Neuron (in vitro differentiated cells): ENCODE data around the gene HMCN2.

Experiments used
- H2AFZ ChIP-seq: one replicate; pipeline ENCODE4 v1.6.1; 2013; ENCODE audit warnings: low read depth, mild to moderate bottlenecking, inconsistent platforms, low read length, moderate library complexity
- H3K27me3 ChIP-seq: one replicate; pipeline ENCODE4 v1.6.1; 2013; ENCODE audit warnings: low read length; ENCODE audit not compliant: insufficient read depth
- H3K36me3 ChIP-seq: one replicate; pipeline ENCODE4 v1.6.1; 2013; ENCODE audit warnings: low read length; ENCODE audit not compliant: insufficient read depth
- H3K4me1 ChIP-seq: one replicate; pipeline ENCODE4 v1.6.1; 2013; ENCODE audit warnings: low read length; ENCODE audit not compliant: insufficient read depth
- H3K4me3 ChIP-seq: 2 replicates; pipeline ENCODE4 v1.5.1; 2013; ENCODE audit warnings: mild to moderate bottlenecking, low read length, moderate library complexity
- H3K9me3 ChIP-seq: one replicate; pipeline ENCODE4 v1.6.1; 2013; ENCODE audit warnings: low read length

HMCN2 gene

GRCh38 chr9:130305381-130305780, 39.8 kb downstream of the HMCN2 start:
- Histone ChIP-seq H3K4me1 (no peaks in the 10 kb centered on the region), H2AFZ (no peak overlapping the region), H3K27me3 (peaks cover 12% of the 10 kb centered on the region), H3K9me3 (no peaks in the 10 kb centered on the region), H3K36me3 (no peaks in the 10 kb centered on the region), H3K4me3 (no peak overlapping the region)

- Histone ChIP-seq H3K27me3 (peaks cover 11% of the 10 kb centered on the region), H2AFZ (no peak overlapping the region), H3K4me3 (no peak overlapping the region), H3K36me3 (no peaks in the 10 kb centered on the region), H3K9me3 (no peaks in the 10 kb centered on the region), H3K4me1 (no peaks in the 10 kb centered on the region)
Measured at GRCh38 chr9:130306823-130307666, 41.5 kb downstream of the HMCN2 start.

GRCh38 chr9:130307667-130307943, 42.0 kb downstream of the HMCN2 start:
- Histone ChIP-seq H2AFZ (no peak overlapping the region), H3K9me3 (no peaks in the 10 kb centered on the region), H3K4me3 (no peak overlapping the region), H3K27me3 (peaks cover 11% of the 10 kb centered on the region), H3K36me3 (no peaks in the 10 kb centered on the region), H3K4me1 (no peaks in the 10 kb centered on the region)

- Histone ChIP-seq H2AFZ (no peak overlapping the region), H3K4me3 (no peak overlapping the region), H3K27me3 (peaks cover 7% of the 10 kb centered on the region), H3K36me3 (no peaks in the 10 kb centered on the region), H3K9me3 (no peaks in the 10 kb centered on the region), H3K4me1 (no peaks in the 10 kb centered on the region)
Measured at GRCh38 chr9:130308081-130308571, 42.6 kb downstream of the HMCN2 start.

- no peaks in the 10 kb centered on the region for H3K4me1 ChIP-seq
- H3K4me3 ChIP-seq: no peak overlapping the region
- H3K27me3 ChIP-seq: peaks cover 2% of the 10 kb centered on the region
- no peaks in the 10 kb centered on the region for H3K36me3 ChIP-seq
- no peak overlapping the region for H2AFZ ChIP-seq
- no peaks in the 10 kb centered on the region for H3K9me3 ChIP-seq
Measured at GRCh38 chr9:130309689-130310455, 44.3 kb downstream of the HMCN2 start.

GRCh38 chr9:130310456-130310855, 44.9 kb downstream of the HMCN2 start:
- Histone ChIP-seq H2AFZ (no peak overlapping the region), H3K9me3 (no peaks in the 10 kb centered on the region), H3K36me3 (no peaks in the 10 kb centered on the region), H3K4me1 (no peaks in the 10 kb centered on the region), H3K27me3 (peaks cover 2% of the 10 kb centered on the region), H3K4me3 (no peak overlapping the region)

- Histone ChIP-seq H3K36me3 (no peaks in the 10 kb centered on the region), H3K9me3 (no peaks in the 10 kb centered on the region), H3K4me1 (no peaks in the 10 kb centered on the region), H3K27me3 (peaks cover 5% of the 10 kb centered on the region), H3K4me3 (no peak overlapping the region), H2AFZ (no peak overlapping the region)
Measured at GRCh38 chr9:130311003-130311402, 45.4 kb downstream of the HMCN2 start.

- no peaks in the 10 kb centered on the region for H3K36me3 ChIP-seq
- H3K4me1 ChIP-seq: no peaks in the 10 kb centered on the region
- H3K4me3 ChIP-seq: no peak overlapping the region
- H3K9me3 ChIP-seq: no peaks in the 10 kb centered on the region
- H3K27me3 ChIP-seq: peaks cover 10% of the 10 kb centered on the region
- no peak overlapping the region for H2AFZ ChIP-seq
Measured at GRCh38 chr9:130311408-130312140, 46.0 kb downstream of the HMCN2 start.

- Histone ChIP-seq H3K4me1 (no peaks in the 10 kb centered on the region), H3K9me3 (no peaks in the 10 kb centered on the region), H2AFZ (no peak overlapping the region), H3K4me3 (no peak overlapping the region), H3K27me3 (peaks cover 23% of the 10 kb centered on the region), H3K36me3 (no peaks in the 10 kb centered on the region)
Measured at GRCh38 chr9:130313103-130313858, 47.7 kb downstream of the HMCN2 start.

GRCh38 chr9:130315446-130316226, 50.1 kb downstream of the HMCN2 start:
- Histone ChIP-seq H3K9me3 (no peaks in the 10 kb centered on the region), H3K4me3 (no peak overlapping the region), H3K36me3 (no peaks in the 10 kb centered on the region), H3K27me3 (peaks cover 46% of the 10 kb centered on the region), H2AFZ (no peak overlapping the region), H3K4me1 (no peaks in the 10 kb centered on the region)

- no peak overlapping the region for H3K4me3 ChIP-seq
- peaks cover 54% of the 10 kb centered on the region for H3K27me3 ChIP-seq
- H3K9me3 ChIP-seq: no peaks in the 10 kb centered on the region
Measured at GRCh38 chr9:130316430-130316829, 50.9 kb downstream of the HMCN2 start.

GRCh38 chr9:130319300-130319699, 53.7 kb downstream of the HMCN2 start:
- Histone ChIP-seq H3K4me3 (no peak overlapping the region), H3K27me3 (peaks cover 70% of the 10 kb centered on the region), H3K9me3 (no peaks in the 10 kb centered on the region), H3K36me3 (no peaks in the 10 kb centered on the region), H2AFZ (no peak overlapping the region), H3K4me1 (no peaks in the 10 kb centered on the region)

More at GRCh38 chr9:130316430-130316829, 50.9 kb downstream of the HMCN2 start:
- Histone ChIP-seq H3K4me1 (no peaks in the 10 kb centered on the region), H3K36me3 (no peaks in the 10 kb centered on the region), H2AFZ (no peak overlapping the region)
